GM19193 (cell line): ENCODE data around the gene DOCK6.

Experiments
- POLR2A ChIP-seq: IDR thresholded peaks from 4 replicates; pipeline ENCODE4 v1.6.1; 2011; ENCODE audit not compliant: insufficient read depth, insufficient read length; ENCODE audit errors: extremely low read depth

Gene DOCK6

GRCh38 chr19:11261971-11262839 lies at the start of gene DOCK6:
DOCK6 (minus strand) TSS chr19:11262524; CDS start chr19:11262440, 84 bp downstream.
- TF ChIP-seq POLR2A, result no peak

- TF ChIP-seq POLR2A, result no peak
Measured at GRCh38 chr19:11306337-11306736, 44.0 kb upstream of the DOCK6 start.

GRCh38 chr19:11304936-11305335 lies 42.6 kb upstream of the DOCK6 start:
- TF ChIP-seq POLR2A, result no peak

- no peak for TF ChIP-seq POLR2A
Measured at GRCh38 chr19:11300811-11301120, 38.4 kb upstream of the DOCK6 start.

- TF ChIP-seq POLR2A, result no peak
Measured at GRCh38 chr19:11299946-11300810, 37.9 kb upstream of the DOCK6 start.

GRCh38 chr19:11296264-11296663 lies 33.9 kb upstream of the DOCK6 start:
- no peak for TF ChIP-seq POLR2A

- no peak for TF ChIP-seq POLR2A
Measured at GRCh38 chr19:11295665-11296245, 33.4 kb upstream of the DOCK6 start, which contains the start of gene TSPAN16. TSPAN16 (plus strand) TSS chr19:11296160; CDS start chr19:11296298, 138 bp downstream.

GRCh38 chr19:11295180-11295579 lies 32.9 kb upstream of the DOCK6 start:
- no peak for TF ChIP-seq POLR2A

GRCh38 chr19:11293433-11294389 lies 31.4 kb upstream of the DOCK6 start:
- no peak for TF ChIP-seq POLR2A

GRCh38 chr19:11291991-11292390 lies 29.7 kb upstream of the DOCK6 start:
- no peak for TF ChIP-seq POLR2A

GRCh38 chr19:11291415-11291814 lies 29.1 kb upstream of the DOCK6 start:
- no peak for TF ChIP-seq POLR2A

GRCh38 chr19:11290256-11290655 lies 27.9 kb upstream of the DOCK6 start:
- TF ChIP-seq POLR2A, result no peak

GRCh38 chr19:11288349-11288748 lies 26.0 kb upstream of the DOCK6 start:
- TF ChIP-seq POLR2A, result no peak

- TF ChIP-seq POLR2A, result no peak
Measured at GRCh38 chr19:11286312-11286974, 24.1 kb upstream of the DOCK6 start.
